DOHH2 (cell line): ENCODE data around the gene TTC39B.

ENCODE experiments used
- H3F3A ChIP-seq: fragments of 200-600 bp; sonication (generic), shearing (Covaris generic); 2 replicates; pipeline ENCODE4 v1.6.0; 2016; ENCODE audit warnings: antibody characterized with exemption, mild to moderate bottlenecking; ENCODE audit not compliant: control insufficient read depth, insufficient read depth
- H3K27ac ChIP-seq: fragments of 200-600 bp; sonication (generic); 2 replicates; pipeline ENCODE4 v1.5.1; 2014; ENCODE audit warnings: low read depth, mild to moderate bottlenecking, low read length, moderate library complexity
- H3K27me3 ChIP-seq: fragments of 200-600 bp; sonication (generic); 2 replicates; pipeline ENCODE4 v1.6.1; 2014; ENCODE audit warnings: mild to moderate bottlenecking, low read length, mixed read lengths; ENCODE audit not compliant: control insufficient read depth
- H3K36me3 ChIP-seq: fragments of 200-600 bp; sonication (generic); 2 replicates; pipeline ENCODE4 v1.6.1; 2014; ENCODE audit warnings: mild to moderate bottlenecking, low read length, moderate library complexity, mixed read lengths; ENCODE audit not compliant: control insufficient read depth
- H3K4me1 ChIP-seq: fragments of 200-600 bp; sonication (generic); 2 replicates; pipeline ENCODE4 v1.6.1; 2014; ENCODE audit warnings: mild to moderate bottlenecking, low read length, mixed read lengths; ENCODE audit not compliant: control insufficient read depth
- H3K4me2 ChIP-seq: fragments of 200-600 bp; sonication (generic); 2 replicates; pipeline ENCODE4 v1.6.0; 2014; ENCODE audit warnings: mild to moderate bottlenecking, low read length, moderate library complexity
- H3K4me3 ChIP-seq: fragments of 200-600 bp; sonication (generic); 2 replicates; pipeline ENCODE4 v1.5.1; 2014; ENCODE audit warnings: mild to moderate bottlenecking, low read length, mixed read lengths
- H3K79me2 ChIP-seq: fragments of 200-600 bp; sonication (generic); 2 replicates; pipeline ENCODE4 v1.6.1; 2014; ENCODE audit warnings: mild to moderate bottlenecking, low read length, mixed read lengths; ENCODE audit not compliant: control insufficient read depth
- H3K9me2 ChIP-seq: fragments of 200-600 bp; sonication (generic); replicated peaks from 2 replicates; pipeline ENCODE4 v1.6.1; 2014; ENCODE audit warnings: mild to moderate bottlenecking, low read length, mixed read lengths; ENCODE audit not compliant: control insufficient read depth
- H3K9me3 ChIP-seq: fragments of 200-600 bp; sonication (generic); 2 replicates; pipeline ENCODE4 v1.6.1; 2014; ENCODE audit warnings: antibody characterized with exemption, low read length, mixed read lengths; ENCODE audit not compliant: control insufficient read depth, insufficient read depth
- H4K20me1 ChIP-seq: fragments of 200-600 bp; sonication (generic); 2 replicates; pipeline ENCODE4 v1.6.0; 2014; ENCODE audit warnings: low read depth, mild to moderate bottlenecking, antibody characterized with exemption, low read length, moderate library complexity; ENCODE audit not compliant: control insufficient read depth, insufficient read depth
- CTCF ChIP-seq: fragments of 200-600 bp; sonication (generic); IDR thresholded peaks from one replicate; pipeline ENCODE4 v1.5.1; 2014; ENCODE audit warnings: antibody characterized with exemption, mild to moderate bottlenecking, low read depth, low read length; ENCODE audit not compliant: poor library complexity, severe bottlenecking
- EZH2phosphoT487 ChIP-seq: fragments of 200-600 bp; sonication (generic); IDR thresholded peaks from 2 replicates; pipeline ENCODE4 v1.6.1; 2017; ENCODE audit warnings: borderline replicate concordance, mild to moderate bottlenecking, antibody characterized with exemption, low read length, moderate library complexity, mixed read lengths

TTC39B gene

GRCh38 chr9:15249981-15250380 lies 57.0 kb downstream of the TTC39B start:
- no peak overlapping the region for H3K4me3 ChIP-seq
- H3K27ac ChIP-seq = no peak overlapping the region
- no peak overlapping the region for H3K4me2 ChIP-seq
- H3K4me1 ChIP-seq = no peaks in the 10 kb centered on the region
- no peaks in the 10 kb centered on the region for H3K36me3 ChIP-seq
- H3K79me2 ChIP-seq = no peaks in the 10 kb centered on the region
- TF ChIP-seq EZH2phosphoT487 = no peak
- no peak for TF ChIP-seq CTCF
- no peaks in the 10 kb centered on the region for H3F3A ChIP-seq
- H4K20me1 ChIP-seq = no peaks in the 10 kb centered on the region
- H3K9me2 ChIP-seq = no peaks in the 10 kb centered on the region
- no peaks in the 10 kb centered on the region for H3K9me3 ChIP-seq
- H3K27me3 ChIP-seq = peaks cover 8% of the 10 kb centered on the region; the same call in 1 of the 2 replicates

GRCh38 chr9:15249042-15249818 lies 57.8 kb downstream of the TTC39B start:
- no peaks in the 10 kb centered on the region for H3K4me1 ChIP-seq
- peaks cover 9% of the 10 kb centered on the region for H3K27me3 ChIP-seq
- no peaks in the 10 kb centered on the region for H3K79me2 ChIP-seq
- TF ChIP-seq CTCF = no peak
- no peak for TF ChIP-seq EZH2phosphoT487
- no peaks in the 10 kb centered on the region for H3K36me3 ChIP-seq
- no peaks in the 10 kb centered on the region for H3F3A ChIP-seq
- H3K9me3 ChIP-seq = no peaks in the 10 kb centered on the region
- H4K20me1 ChIP-seq = no peaks in the 10 kb centered on the region
- no peak overlapping the region for H3K27ac ChIP-seq
- H3K4me3 ChIP-seq = no peak overlapping the region
- no peak overlapping the region for H3K4me2 ChIP-seq
- no peaks in the 10 kb centered on the region for H3K9me2 ChIP-seq

GRCh38 chr9:15248621-15249020 lies 58.4 kb downstream of the TTC39B start:
- no peak overlapping the region for H3K27ac ChIP-seq
- no peak overlapping the region for H3K4me3 ChIP-seq
- H4K20me1 ChIP-seq = no peaks in the 10 kb centered on the region
- no peaks in the 10 kb centered on the region for H3K9me3 ChIP-seq
- TF ChIP-seq EZH2phosphoT487 (no peak), CTCF (no peak)
- no peaks in the 10 kb centered on the region for H3K79me2 ChIP-seq
- H3K27me3 ChIP-seq = peaks cover 11% of the 10 kb centered on the region
- no peaks in the 10 kb centered on the region for H3K36me3 ChIP-seq
- H3K4me2 ChIP-seq = no peak overlapping the region
- H3K4me1 ChIP-seq = no peaks in the 10 kb centered on the region
- H3K9me2 ChIP-seq = no peaks in the 10 kb centered on the region
- H3F3A ChIP-seq = no peaks in the 10 kb centered on the region
